Measurements from ENCODE around the gene ULK1.
"Not testable (repeated sequence)": the region's sequence is repeated elsewhere in the genome, so short reads cannot be mapped to it uniquely, and the experiment has no call there.

ULK1 gene

GRCh38 chr12:131941987-131942341, 47.5 kb downstream of the ULK1 start:
- DNase-seq (ENCODE audit: low read depth in 2 of 2) = no peak

GRCh38 chr12:131942671-131943070, 48.2 kb downstream of the ULK1 start:
- DNase-seq (ENCODE audit: low read depth in 2 of 2) = no peak

DNA sequence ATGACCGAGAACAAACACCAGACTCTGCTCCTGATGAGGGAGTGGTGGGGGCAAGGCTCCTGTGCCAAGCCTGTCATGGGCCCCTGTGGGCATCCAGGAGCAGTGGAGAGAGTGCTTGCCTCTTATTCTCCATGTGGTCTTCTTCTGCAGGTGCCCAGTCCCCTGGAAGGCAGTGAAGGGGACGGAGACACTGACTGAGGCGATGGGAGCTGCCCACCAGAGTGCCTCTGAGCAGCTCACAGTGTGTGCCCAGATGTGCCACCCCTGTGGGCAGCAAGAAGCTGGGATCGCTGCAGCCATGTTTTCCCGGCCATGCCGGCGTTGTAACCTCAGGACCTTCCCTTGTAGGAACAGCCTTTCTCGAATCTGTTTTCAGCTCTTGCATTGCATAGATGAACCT, 49.0 kb downstream of the ULK1 start:
- DNase-seq (ENCODE audit: low read depth in 2 of 2) = no peak

GRCh38 chr12:131943876-131944275, 49.5 kb downstream of the ULK1 start:
- no peak for DNase-seq (ENCODE audit: low read depth in 2 of 2)

DNA sequence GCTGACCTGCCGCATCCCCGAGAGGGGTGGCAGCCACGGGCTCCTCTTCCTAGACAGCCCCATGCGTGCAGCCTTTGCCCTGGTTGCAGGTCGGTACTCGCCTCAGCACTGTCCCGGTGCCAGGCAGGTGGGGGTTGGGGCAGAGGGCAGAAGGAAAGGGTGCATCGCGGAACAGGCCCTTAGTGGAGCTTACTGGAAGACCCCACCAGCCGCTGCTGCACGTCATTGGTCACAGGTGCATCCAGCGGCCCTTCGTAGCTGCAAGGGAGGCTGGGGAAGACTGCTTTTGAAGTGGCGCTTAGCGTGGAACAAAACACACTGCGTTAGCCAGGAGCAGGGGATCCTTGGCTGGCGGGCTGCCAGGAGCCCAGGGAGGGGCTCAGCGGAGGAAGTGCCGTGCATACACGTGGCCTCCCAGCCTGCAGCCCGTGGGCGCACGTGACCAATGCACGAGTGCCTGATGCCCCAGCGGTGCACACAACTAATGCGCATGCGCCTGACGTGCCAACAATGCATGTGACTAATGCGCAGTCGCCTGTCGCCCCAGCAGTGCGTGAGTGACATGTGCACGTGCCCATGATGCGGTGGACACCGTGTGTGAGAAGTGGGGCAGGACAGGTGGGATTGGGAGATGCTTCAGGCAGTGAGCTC, 50.3 kb downstream of the ULK1 start:
- DNase-seq (ENCODE audit: low read depth in 2 of 2) = no peak

DNA sequence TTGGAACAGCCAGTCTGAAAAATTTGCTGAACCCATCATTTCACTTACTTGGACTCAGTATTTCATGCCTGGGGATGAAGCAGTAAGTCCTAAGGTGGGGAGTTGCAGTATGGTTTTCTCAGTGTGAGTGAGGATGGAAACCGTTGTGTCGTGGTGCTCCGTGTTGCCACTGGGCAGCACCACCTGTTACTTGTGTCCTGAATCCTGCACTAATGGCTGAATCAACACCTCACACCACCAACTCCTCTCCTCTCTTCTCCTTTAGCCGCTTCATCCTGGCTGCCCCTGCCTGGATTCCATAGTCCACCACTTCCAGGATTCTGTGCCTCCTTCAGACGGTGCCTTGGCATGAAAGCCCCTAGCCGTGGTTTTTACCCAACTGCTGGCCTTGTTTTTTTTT, 52.3 kb downstream of the ULK1 start:
- DNase-seq (ENCODE audit: low read depth in 2 of 2) = no peak

DNA sequence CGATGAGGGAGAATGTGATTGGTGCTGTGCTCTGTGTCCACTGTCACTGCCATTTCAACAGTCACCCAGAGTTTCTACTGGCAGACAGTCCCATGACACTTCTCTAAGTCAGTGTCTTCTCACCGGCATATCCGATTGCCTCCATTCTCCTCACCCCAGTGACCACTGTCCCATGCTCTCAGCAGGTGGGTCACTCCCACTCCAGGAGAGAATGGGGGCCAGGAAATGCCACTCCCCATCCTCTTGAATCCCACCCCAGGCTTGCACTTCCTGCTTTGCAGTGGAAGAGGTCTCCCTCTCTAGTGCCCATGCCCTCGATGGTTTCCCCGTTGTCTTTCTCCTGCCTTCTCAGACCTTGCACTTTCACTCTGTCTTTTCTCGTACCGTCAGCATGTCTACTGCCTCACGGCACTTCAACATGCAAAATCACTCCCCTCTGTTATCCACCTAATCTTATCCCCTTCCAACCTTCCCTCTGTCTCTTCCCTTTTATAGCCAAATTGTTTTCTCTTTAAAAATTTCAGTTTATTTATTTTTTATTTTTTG, 53.1 kb downstream of the ULK1 start:
- DNase-seq (ENCODE audit: low read depth in 2 of 2) = no peak

GRCh38 chr12:131948166-131948712, 53.8 kb downstream of the ULK1 start:
- DNase-seq (ENCODE audit: low read depth in 2 of 2) = no peak

GRCh38 chr12:131948713-131949430, 54.5 kb downstream of the ULK1 start:
- not testable (repeated sequence) for DNase-seq (ENCODE audit: low read depth in 2 of 2)

DNA sequence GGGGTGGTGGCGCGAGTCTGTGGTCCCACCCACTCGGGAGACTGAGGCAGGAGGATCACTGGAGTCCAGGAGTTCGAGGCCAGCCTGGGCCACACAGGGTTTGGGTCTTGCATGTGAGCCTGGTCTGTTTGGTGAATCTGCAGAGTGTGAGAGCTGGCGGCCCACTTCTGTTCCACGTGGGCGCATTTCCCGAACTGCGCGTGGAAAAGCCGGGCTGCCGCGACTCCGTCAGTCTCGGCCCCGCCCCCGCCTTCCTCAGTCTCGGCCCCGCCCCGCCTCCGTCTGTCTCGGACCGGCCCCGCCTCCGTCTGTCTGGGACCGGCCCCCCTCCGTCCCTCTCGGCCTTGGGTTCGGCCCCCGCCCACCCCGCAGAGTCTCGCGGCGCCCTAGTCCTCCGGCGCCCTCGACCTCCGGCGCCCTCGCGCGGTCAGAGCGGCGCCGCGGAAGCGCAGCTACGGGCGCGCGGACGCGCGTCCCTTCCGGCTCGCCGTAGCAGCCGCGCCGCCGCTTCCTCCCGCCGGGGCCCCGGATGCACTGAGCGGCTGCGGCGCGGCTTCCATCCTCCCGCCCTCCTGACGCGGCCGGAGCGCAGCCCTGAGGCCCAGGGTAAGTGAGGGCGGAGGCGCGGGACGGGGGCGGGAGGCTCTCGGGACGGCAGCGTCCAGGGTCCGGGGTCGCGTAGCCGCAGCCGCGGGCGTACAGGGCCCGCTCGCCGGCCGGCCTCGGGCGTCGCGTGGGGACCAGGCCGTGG, 55.2 kb downstream of the ULK1 start, which contains the start of gene EP400:
EP400 (plus strand) TSS at position 512 of the 751 bp plus-strand sequence. CDS start 10,678 bp downstream, outside the sequence.
- peak; percentile 93 to 94 for DNase-seq (ENCODE audit: low read depth in 2 of 2)

DNA sequence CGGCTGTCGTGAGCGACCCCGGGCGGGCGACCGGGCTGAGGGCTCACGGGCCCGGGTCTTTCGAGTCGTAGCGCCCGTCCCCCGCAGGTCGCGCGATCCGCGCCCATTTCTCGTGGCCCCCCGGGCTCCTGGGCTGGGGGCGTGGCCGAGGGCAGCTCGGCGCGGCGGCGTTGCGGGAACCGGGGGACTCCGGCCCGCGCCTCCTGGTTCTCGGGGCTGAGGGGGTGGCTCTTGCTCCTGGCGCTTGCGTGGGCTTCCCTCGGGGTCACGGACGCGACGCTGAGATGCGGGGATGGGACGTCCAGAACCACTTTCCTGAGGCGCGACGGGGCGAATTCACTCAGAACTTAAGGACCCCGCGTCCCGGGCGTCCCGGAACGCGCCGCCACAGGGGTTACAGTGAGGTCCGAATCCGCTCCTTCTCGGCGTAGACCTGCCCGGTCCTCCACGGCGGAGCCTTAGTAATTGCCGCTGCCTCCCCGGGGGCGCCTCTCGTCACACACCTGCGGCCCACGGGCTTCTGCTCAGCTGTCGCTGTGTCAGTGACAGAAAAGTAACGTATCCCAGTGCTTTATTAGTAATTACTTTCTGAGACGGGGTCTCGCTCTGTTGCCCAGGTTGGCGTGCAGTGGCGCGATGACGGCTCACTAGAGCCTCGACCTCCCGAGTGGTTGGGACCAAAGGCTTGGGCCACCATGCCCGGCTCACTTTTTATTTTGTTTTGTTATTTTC, 55.9 kb downstream of the ULK1 start:
- no peak for DNase-seq (ENCODE audit: low read depth in 2 of 2)

- not testable (repeated sequence) for DNase-seq (ENCODE audit: low read depth in 2 of 2)
These were observed 59.4 kb downstream of the ULK1 start for GRCh38 chr12:131953810-131954209.

- DNase-seq (ENCODE audit: low read depth in 2 of 2) = not testable (repeated sequence)
These were observed 60.0 kb downstream of the ULK1 start for GRCh38 chr12:131954460-131954859.

DNA sequence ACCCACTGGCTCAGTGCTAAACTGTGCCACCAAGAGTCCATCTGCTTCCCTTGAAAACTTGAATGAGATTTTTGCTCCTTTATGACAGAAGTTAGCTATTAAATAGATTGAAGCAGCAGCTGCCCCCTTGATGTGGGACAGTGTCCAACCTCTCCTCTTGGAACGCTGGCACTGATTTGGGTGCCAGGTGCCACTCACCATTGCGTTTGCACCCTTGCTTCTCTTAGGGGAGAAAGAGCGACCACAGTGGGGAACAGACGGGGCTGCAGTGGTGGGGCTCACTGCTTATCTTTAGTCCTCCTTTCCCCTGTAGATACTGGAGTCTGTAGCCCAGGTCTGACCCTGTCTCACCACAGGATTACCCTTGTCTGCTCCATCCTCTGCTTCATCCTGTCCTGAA, 64.7 kb downstream of the ULK1 start:
- no peak for DNase-seq (ENCODE audit: low read depth in 2 of 2)

DNA sequence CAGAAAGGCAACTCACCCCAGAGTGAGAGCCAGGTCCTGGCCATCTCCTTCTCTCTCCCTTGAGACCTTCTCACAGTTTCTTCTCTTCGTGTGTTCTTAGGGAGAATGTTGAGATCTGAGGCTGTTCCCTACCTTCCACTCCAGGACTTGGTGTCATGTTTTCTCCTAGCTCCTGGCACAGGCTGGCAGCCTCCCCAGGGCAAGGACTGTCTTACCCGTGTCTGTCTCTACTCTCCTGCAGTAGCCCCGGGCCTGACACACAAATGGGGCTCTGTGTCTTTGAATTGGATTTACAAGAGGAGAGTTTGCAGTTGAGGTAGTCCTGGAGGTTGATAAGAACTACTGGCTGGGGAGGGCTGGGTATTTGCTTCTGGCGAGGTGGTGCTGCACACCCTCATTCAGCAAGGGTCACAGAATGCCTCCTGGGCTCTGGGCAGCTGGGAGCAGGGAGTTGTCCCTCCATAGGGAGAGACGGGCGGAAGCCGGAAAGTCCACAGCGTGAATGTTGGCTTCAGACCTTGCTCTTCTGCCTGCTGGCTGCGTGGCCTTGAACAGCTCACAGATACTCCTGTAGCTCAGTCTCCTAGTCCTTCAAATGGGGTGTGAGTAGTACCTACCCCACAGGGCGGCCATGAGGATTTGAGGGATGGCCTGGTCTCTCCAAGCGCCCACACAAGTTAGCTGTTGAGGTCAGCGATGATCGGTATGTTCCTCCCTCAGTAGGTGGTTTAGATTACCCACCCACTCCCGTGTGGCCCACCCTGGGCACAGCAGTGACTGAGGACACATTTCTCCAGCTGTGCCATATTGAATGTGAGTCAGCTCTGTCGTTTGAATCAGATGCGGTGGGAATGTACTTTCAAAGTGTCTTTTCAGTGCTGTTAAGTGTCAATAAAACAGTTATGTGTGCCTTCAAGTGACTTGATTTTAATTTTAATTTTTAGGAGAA, 65.5 kb downstream of the ULK1 start:
- no peak for DNase-seq (ENCODE audit: low read depth in 2 of 2)

DNA sequence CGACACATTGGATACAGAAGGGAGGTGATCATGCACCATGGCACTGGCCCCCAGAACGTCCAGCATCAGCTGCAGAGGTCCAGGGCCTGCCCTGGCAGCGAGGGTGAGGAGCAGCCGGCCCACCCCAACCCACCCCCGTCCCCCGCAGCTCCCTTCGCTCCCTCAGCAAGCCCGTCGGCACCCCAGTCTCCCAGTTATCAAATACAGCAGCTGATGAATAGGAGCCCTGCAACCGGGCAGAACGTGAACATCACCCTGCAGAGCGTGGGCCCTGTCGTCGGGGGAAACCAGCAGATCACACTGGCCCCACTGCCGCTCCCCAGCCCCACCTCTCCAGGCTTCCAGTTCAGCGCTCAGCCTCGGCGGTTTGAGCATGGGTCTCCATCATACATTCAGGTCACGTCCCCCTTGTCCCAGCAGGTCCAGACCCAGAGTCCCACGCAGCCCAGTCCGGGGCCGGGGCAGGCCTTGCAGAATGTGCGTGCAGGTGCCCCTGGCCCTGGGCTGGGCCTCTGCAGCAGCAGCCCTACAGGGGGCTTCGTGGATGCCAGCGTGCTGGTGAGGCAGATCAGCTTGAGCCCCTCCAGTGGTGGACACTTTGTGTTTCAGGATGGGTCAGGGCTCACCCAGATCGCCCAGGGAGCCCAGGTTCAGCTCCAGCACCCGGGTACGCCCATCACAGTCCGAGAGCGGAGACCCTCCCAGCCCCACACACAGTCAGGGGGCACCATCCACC, 66.3 kb downstream of the ULK1 start:
- DNase-seq (ENCODE audit: low read depth in 2 of 2) = not testable (repeated sequence)

- DNase-seq (ENCODE audit: low read depth in 2 of 2) = not testable (repeated sequence)
These were observed 66.9 kb downstream of the ULK1 start for GRCh38 chr12:131961328-131961727.

DNA sequence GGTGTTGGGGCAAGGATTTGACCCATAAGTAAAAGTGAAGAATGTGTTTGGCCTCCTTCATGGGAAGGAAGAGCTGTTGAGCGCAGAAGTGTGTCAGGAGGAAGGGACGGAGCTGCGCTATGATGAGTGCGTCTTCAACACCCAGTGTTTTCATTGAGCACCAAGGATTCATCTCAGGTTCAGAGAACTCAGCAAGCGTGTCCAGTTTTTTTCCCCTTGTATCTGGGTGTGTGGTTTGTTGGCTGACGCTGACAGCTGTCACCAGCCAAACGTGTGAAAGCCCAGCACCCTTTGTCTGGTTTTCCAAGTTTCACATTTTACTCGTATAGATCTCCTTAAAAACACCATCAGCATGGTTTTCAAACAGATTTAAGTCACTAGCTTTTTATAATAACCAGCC, 67.6 kb downstream of the ULK1 start:
- no peak for DNase-seq (ENCODE audit: low read depth in 2 of 2)

DNA sequence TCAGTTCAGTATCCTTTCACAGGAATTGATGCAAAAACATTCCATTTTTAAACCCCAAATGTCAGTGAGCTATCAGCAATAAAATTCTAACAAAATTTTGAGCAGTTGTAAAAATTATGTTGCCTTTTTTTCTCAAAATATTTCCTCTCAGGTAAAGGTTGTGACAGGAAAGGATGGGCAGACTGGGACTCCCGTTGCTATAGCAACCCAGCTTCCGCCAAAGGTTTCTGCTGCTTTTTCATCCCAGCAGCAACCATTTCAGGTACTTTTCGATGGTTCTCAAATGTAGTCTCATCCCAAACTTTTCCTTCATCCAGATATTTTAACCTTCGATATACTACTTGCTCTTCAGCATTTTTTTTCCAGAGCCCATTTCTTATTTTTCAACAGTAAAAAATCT, 69.0 kb downstream of the ULK1 start:
- no peak for DNase-seq (ENCODE audit: low read depth in 2 of 2)

DNA sequence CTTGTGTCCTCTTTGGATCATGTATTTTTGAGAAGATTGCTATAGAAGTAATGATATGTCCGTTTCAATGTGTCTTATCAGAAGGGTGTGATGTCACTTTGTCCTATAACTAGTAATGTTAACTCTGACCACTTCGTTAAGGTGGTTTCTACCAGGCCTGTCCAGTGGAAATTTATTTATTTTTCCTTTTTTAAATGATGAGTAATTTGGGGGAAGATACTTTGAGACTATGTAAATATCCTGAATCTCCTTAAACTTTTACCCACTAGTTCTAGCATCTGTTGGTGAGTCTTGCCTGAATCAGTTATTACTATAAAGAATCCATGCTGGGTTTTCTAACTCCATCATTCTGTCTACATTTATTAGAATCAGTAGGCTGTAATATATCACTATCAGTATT, 70.7 kb downstream of the ULK1 start:
- DNase-seq (ENCODE audit: low read depth in 2 of 2) = no peak
